LNCaP clone FGC (cell line): ENCODE results near the gene B3GAT3.

Source experiments
- DNase-seq: peaks from one replicate; pipeline ENCODE4 v3.0.0-alpha.2; 2011; ENCODE audit warnings: low read depth
- H3K4me3 ChIP-seq: 2 replicates; pipeline ENCODE4 v1.5.1; 2011; ENCODE audit warnings: mild to moderate bottlenecking, low read depth, low read length, control low read depth
- TF ChIP-seq, protein P1 (sequence below): IDR thresholded peaks from 2 replicates; pipeline ENCODE4 v1.5.1; 2012; ENCODE audit warnings: mild to moderate bottlenecking; ENCODE audit not compliant: control insufficient read depth, insufficient read depth; ENCODE audit errors: extremely low read depth

The B3GAT3 gene

DNA sequence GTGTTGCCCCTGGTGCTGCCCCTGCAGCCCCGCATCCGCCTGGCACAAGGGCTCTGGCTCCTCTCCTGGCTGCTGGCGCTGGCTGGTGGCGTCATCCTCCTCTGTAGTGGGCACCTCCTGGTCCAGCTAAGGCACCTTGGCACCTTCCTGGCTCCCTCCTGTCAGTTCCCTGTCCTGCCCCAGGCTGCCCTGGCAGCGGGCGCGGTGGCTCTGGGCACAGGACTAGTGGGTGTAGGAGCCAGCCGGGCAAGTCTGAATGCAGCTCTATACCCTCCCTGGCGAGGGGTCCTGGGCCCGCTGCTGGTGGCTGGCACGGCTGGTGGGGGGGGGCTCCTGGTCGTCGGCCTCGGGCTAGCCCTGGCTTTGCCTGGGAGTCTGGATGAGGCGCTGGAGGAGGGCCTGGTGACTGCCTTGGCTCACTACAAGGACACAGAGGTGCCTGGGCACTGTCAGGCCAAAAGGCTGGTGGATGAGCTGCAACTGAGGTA lies 8.5 kb downstream of the B3GAT3 start:
- no peak for DNase-seq
- peak overlapping the region; percentile 66; the same call in 1 of the 2 replicates for H3K4me3 ChIP-seq
- TF ChIP-seq, protein P1, sequence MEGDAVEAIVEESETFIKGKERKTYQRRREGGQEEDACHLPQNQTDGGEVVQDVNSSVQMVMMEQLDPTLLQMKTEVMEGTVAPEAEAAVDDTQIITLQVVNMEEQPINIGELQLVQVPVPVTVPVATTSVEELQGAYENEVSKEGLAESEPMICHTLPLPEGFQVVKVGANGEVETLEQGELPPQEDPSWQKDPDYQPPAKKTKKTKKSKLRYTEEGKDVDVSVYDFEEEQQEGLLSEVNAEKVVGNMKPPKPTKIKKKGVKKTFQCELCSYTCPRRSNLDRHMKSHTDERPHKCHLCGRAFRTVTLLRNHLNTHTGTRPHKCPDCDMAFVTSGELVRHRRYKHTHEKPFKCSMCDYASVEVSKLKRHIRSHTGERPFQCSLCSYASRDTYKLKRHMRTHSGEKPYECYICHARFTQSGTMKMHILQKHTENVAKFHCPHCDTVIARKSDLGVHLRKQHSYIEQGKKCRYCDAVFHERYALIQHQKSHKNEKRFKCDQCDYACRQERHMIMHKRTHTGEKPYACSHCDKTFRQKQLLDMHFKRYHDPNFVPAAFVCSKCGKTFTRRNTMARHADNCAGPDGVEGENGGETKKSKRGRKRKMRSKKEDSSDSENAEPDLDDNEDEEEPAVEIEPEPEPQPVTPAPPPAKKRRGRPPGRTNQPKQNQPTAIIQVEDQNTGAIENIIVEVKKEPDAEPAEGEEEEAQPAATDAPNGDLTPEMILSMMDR = no peak

DNA sequence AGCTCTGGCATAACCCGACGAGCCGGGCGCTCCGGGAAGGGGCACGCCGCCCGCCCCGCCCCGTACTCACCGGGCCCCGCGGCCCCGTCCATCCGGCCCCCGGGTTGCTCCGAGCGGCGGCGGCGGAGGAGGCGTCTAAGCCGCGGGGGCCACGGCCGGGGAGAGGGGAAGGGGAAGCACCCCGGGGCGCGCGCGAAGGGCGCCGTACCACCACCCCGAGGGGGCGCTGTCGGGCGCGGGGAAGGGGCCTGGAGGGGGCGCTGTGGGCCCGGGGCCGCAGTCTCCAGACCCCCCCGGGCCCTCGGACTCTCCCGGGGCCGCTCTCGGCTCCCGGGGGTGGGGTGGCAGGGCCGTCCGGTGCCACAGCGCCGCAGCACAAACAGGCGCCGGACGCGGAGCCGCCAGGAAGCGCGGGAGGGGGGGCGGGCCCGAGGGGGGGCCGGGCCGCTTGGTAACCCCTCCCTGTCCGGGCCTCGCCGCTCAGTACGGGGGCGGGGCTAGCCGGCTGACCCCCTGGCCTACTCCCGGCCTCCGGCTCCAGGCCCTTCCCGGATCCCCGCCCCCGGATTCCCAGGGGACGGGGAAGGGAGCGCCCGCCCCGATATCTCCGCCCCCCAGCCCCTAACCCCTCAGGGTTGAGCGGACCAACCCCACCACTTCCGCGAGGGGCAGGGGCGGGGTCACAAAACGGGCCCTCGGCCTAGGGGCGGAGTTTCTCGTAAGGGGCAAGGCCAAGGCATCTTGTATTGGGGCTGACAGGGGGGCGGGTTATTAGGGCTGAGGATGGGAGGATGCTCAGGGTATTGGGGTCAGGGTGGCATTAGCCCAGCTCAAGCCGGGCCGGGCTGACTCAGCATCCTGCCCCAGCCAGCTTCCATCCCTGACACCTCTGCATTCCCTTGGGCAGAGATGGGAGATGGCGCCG lies 9.2 kb downstream of the B3GAT3 start, which contains the start of the genes EML3 and ROM1:
Gene EML3 (minus strand): TSS at position 410 of the 925 bp plus-strand sequence. CDS start 318 bp downstream, at position 92.
Gene ROM1 (plus strand): TSS at position 892 of the 925 bp plus-strand sequence. CDS start 25 bp downstream, at position 917.
- no peak for DNase-seq
- H3K4me3 ChIP-seq = peak within 1 kb of the TSS; percentile 66
- TF ChIP-seq, protein P1 = peak; percentile 86

DNA sequence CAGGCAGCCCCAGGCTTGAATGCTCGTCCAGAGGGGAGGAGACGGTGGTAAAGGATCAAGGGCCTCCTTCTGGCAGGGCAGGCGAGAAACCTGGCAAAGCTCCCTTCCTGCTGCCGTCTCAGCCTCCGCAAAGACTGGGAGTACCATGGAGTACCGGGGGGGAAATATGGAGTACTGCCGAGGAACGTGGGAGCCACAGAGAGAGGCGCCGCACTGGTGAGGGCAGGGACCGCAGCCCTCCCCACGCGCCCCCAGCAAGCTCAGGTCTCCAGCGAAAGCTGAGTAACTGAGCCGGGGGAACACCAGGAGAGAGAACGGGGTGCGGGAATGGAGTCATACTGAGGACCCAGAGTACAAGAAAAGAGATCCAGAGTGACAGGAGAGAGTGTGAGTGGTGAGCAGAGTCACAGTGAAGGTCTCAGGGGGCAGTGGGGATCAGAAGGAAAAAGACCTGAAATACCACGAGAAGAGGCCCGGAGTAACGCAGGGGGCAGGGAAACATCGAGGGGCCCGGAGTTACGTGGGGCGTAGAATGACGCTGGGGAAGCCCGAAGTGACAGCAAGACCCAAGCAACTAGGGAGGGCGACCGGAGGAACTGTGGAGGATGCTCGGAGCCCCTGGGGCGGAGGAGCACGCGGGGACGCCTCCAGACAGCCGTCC lies 10.0 kb downstream of the B3GAT3 start:
- H3K4me3 ChIP-seq = peak overlapping the region; percentile 66
- TF ChIP-seq, protein P1 = no peak
- DNase-seq = no peak

DNA sequence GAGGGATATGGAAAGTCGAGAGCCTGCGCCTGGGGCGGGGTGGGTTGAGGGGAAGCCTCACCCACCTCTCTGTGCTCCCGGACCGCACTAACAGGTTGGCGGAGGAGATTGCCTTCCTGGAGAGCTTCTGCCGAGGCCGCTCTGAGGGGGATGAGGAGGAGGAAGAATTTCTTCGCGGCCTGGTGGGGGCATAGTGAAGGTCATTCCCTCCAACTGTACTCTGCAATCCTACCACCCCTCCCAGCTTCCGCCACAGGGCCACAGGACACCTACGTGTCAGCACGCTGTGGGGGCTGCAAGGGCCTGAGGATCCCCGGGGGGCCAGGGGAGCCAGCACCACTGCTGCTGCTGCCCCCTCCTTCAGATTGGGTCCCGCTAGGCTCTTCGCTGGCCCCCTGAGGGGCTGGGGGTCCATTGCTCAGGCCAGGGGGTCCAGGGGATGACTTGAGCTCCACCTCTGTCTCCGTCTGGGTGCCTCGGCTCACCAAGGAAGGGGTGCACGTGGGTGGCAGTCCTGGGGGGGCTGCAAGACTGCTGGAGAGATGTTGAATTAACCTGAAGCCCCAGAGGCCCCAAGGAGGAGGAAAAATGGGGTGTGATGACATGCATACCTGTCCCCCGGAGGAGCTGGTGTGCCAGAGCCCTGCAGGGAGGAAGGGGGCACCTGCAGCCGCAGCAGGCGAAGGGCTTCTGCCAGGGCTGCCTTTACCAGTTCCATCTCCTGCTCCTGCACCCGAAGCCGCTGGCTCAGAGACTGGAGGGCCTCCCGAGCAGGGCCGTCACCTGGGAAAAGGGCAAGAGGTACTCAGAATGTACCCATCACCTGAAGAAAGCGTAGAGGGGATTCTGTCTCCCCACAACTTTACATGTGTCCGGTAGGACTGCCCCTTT lies 10.7 kb downstream of the B3GAT3 start:
- H3K4me3 ChIP-seq = peak overlapping the region; percentile 66
- DNase-seq = no peak
- TF ChIP-seq, protein P1 = no peak

DNA sequence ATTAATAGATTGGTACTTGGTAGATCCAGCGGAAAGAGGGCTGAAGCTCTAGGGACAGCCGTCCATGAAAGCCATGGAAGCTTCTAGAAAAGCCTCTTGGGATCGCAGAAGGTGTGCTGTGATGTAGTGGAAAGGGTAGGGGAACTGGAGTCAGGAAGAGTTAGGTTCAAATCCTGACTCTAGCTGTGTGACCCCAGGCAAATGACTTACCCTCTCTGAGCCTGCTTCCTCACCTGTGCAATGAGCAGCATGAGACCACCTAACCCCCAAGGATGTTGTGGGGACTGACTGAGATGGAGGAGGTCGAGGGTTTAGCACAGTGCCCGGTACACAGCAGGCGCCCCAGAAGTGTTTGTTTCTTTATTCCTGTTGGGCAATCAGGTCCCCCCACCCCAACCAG lies 11.4 kb downstream of the B3GAT3 start:
- DNase-seq = no peak
- TF ChIP-seq, protein P1 = no peak
- H3K4me3 ChIP-seq = no peak overlapping the region

DNA sequence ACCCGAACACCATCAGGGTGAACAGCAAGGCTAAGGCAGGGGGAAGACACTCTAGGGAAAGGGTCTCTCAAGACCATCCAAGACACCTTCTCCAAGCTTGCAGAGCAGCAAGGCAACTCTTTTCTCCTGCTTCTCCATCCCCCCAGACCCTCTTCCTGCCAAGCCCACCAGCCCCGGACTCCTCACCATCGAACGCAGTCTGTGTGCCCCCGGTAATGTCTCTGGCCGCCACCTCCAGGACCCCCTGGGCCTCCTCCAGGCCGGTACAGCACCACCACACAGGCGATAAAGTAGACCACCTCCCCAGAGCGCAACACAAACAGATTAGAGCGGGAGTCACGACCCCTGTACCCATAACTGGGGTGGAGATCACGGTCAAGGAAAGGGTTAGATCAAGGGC lies 13.0 kb downstream of the B3GAT3 start:
- H3K4me3 ChIP-seq = no peak overlapping the region
- TF ChIP-seq, protein P1 = no peak
- no peak for DNase-seq
